Gastroesophageal sphincter (tissue), 4 donors: ENCODE data around the gene SH3BGR. TPM values are rescaled to one million over a fixed set of nuclear protein-coding genes. Genes with fewer than 3 reads are reported as not detected.

ENCODE experiments used
- ATAC-seq: fragments of 150-250 bp; one replicate; pipeline ENCODE4 v1.9.1; 2016; ENCODE audit warnings: mild to moderate bottlenecking, moderate library complexity
- H3K27ac ChIP-seq, 4 donors: fragments of 200-600 bp; sonication (generic) in 3 of 4; 1 replicate in 3 of 4; 2 replicates in 1 of 4; pipeline ENCODE4 v1.5.1; 2016 to 2019
- H3K27me3 ChIP-seq: fragments of 200-600 bp; sonication (generic); one replicate; pipeline ENCODE4 v1.5.1; 2019
- H3K36me3 ChIP-seq, 2 donors: fragments of 200-600 bp; sonication (generic); one replicate each; pipeline ENCODE4 v1.5.1; 2019; ENCODE audit warnings: control low read depth in 1 of 2
- H3K4me1 ChIP-seq, 3 donors: fragments of 200-600 bp; sonication (generic); 1 replicate in 2 of 3; 2 replicates in 1 of 3; pipeline ENCODE4 v1.5.1; 2016 to 2019; ENCODE audit warnings: control low read depth in 2 of 3
- H3K4me3 ChIP-seq, 2 donors: fragments of 200-600 bp; sonication (generic); one replicate each; pipeline ENCODE4 v1.5.1; 2019; ENCODE audit warnings: mild to moderate bottlenecking in 1 of 2, moderate library complexity in 1 of 2
- H3K9me3 ChIP-seq, 3 donors: fragments of 200-600 bp; sonication (generic); one replicate each; pipeline ENCODE4 v1.5.1; 2017 to 2019; ENCODE audit warnings: control low read depth in 2 of 3
- CTCF ChIP-seq, 4 experiments: fragments of 200-600 bp in 2 of 4; fragments of 450-650 bp in 2 of 4; sonication (generic) in 1 of 4; IDR thresholded peaks; one replicate each; pipeline ENCODE4 v1.5.1; 2017 to 2019; ENCODE audit warnings: antibody characterized with exemption in 4 of 4, mild to moderate bottlenecking in 2 of 4, moderate library complexity in 2 of 4
- EP300 ChIP-seq: sonication (generic); formaldehyde crosslinking; IDR thresholded peaks from one replicate; pipeline ENCODE4 v1.6.1; 2017; ENCODE audit warnings: antibody characterized with exemption, mild to moderate bottlenecking
- POLR2A ChIP-seq, 2 donors: fragments of 450-650 bp; IDR thresholded peaks; one replicate each; pipeline ENCODE4 v1.6.1; 2017; ENCODE audit warnings: antibody characterized with exemption in 2 of 2, mild to moderate bottlenecking in 2 of 2, moderate library complexity in 1 of 2
- POLR2AphosphoS5 ChIP-seq: sonication (generic); formaldehyde crosslinking; IDR thresholded peaks from one replicate; pipeline ENCODE4 v1.6.1; 2017; ENCODE audit warnings: antibody characterized with exemption
- WGBS, 2 donors: methylation state at CpG; one replicate each; pipeline ENCODE4 v1.1.5; 2018; ENCODE audit warnings: low coverage in 1 of 2; 5-methylcytosine and 5-hydroxymethylcytosine counted together
- total RNA-seq, 4 donors: library from RNA; depleted of rRNA; stranded (reverse); fragments of >200 nt; gene quantifications; one replicate each; pipeline ENCODE4 v1.1.0, GENCODE V29; 2016

The SH3BGR gene
- total RNA-seq, 4 donors from 2014 or later, result 5.9 to 39.7 (median 30.5) TPM

- 53 to 68% methylated on average over 5 of the region's 5 CpGs for WGBS, 2 donors
- Histone ChIP-seq H3K4me1 (peaks cover 0 to 7% (median 0%) of the 10 kb centered on the region in 3 donors), H3K36me3 (no peaks in the 10 kb centered on the region), H3K4me3 (no peak overlapping the region), H3K27ac (no peak overlapping the region), H3K9me3 (no peaks in the 10 kb centered on the region), H3K27me3 (no peaks in the 10 kb centered on the region)
- ATAC-seq, result no peak
- TF ChIP-seq POLR2A (IDR thresholded peaks at IDR 0.05) (no peak), EP300 (no peak), POLR2AphosphoS5 (no peak), CTCF (IDR thresholded peaks at IDR 0.05) (no peak)
Measured at GRCh38 chr21:39531840-39532239, 80.1 kb downstream of the SH3BGR start.

- Histone ChIP-seq H3K27ac (no peak overlapping the region), H3K27me3 (no peaks in the 10 kb centered on the region), H3K4me3 (no peak overlapping the region), H3K36me3 (no peaks in the 10 kb centered on the region), H3K4me1 (no peaks in the 10 kb centered on the region), H3K9me3 (no peaks in the 10 kb centered on the region)
- no peak for ATAC-seq
- TF ChIP-seq POLR2A (IDR thresholded peaks at IDR 0.05), result no peak
- TF ChIP-seq EP300, result no peak
- TF ChIP-seq CTCF (IDR thresholded peaks at IDR 0.05), result no peak
- no peak for TF ChIP-seq POLR2AphosphoS5
- WGBS, 2 donors, result 67 to 77% methylated on average over 6 of the region's 6 CpGs
Measured at GRCh38 chr21:39533545-39534380, 82.0 kb downstream of the SH3BGR start.

- no peak overlapping the region for H3K27ac ChIP-seq
- 87% methylated on average over 9 to 14 of the region's 15 CpGs for WGBS, 2 donors
- TF ChIP-seq POLR2AphosphoS5 (no peak), EP300 (no peak), CTCF (IDR thresholded peaks at IDR 0.05) (no peak), POLR2A (IDR thresholded peaks at IDR 0.05) (no peak)
- H3K27me3 ChIP-seq, result no peaks in the 10 kb centered on the region
- no peaks in the 10 kb centered on the region for H3K9me3 ChIP-seq
- no peaks in the 10 kb centered on the region for H3K36me3 ChIP-seq
- H3K4me3 ChIP-seq, result no peak overlapping the region
- no peak for ATAC-seq
- H3K4me1 ChIP-seq, result no peaks in the 10 kb centered on the region
Measured at GRCh38 chr21:39535646-39536437, 84.1 kb downstream of the SH3BGR start.

GRCh38 chr21:39536835-39537234, 85.1 kb downstream of the SH3BGR start:
- TF ChIP-seq CTCF (IDR thresholded peaks at IDR 0.05) (no peak), POLR2AphosphoS5 (no peak), POLR2A (IDR thresholded peaks at IDR 0.05) (no peak), EP300 (no peak)
- Histone ChIP-seq H3K4me3 (no peak overlapping the region), H3K4me1 (no peaks in the 10 kb centered on the region), H3K27me3 (no peaks in the 10 kb centered on the region), H3K36me3 (no peaks in the 10 kb centered on the region), H3K27ac (no peak overlapping the region), H3K9me3 (no peaks in the 10 kb centered on the region)
- no peak for ATAC-seq
- WGBS, 2 donors, result 93 to 96% methylated on average over 6 of the region's 6 CpGs
